ENCODE measurements around the gene CCNT2. TPM values are rescaled to one million over a fixed set of nuclear protein-coding genes. Genes with fewer than 3 reads are reported as not detected.
"Not testable (repeated sequence)": the region's sequence is repeated elsewhere in the genome, so short reads cannot be mapped to it uniquely, and the experiment has no call there.

Gene CCNT2
- total RNA-seq, 4 donors from 2014 or later: 53.2 to 152 (median 84.9) TPM

DNA sequence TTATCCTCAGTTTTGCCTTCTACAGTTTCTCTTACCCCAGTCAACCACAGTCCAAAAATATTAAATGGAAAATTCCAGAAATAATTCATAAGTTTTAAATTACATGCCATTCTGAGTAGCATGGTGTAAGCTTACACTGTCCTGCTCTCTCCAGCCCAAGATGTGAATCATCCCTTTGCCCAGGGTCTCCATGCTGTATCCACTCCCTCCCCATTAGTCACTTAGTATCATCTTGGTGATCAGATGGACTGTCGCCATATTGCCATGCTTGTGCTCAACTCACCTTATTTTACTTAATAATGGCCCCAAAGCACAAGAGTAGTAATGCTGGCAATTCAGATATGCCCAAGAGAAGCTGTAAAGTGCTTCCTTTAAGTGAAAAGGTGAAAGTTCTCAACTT, 18.5 kb upstream of the CCNT2 start:
- Histone ChIP-seq H3K9me3 (no peaks in the 10 kb centered on the region), H3K4me3 (no peak overlapping the region), H3K4me1 (no peaks in the 10 kb centered on the region), H3K27ac (no peak overlapping the region), H3K27me3 (no peaks in the 10 kb centered on the region), H3K36me3 (no peaks in the 10 kb centered on the region)
- intact Hi-C loops (cut with DNase I; ENCODE audit: low total_unique reads): no loop called here
- no peak for DNase-seq
- TF ChIP-seq POLR2A (IDR thresholded peaks at IDR 0.05): no peak
- TF ChIP-seq, protein P1, sequence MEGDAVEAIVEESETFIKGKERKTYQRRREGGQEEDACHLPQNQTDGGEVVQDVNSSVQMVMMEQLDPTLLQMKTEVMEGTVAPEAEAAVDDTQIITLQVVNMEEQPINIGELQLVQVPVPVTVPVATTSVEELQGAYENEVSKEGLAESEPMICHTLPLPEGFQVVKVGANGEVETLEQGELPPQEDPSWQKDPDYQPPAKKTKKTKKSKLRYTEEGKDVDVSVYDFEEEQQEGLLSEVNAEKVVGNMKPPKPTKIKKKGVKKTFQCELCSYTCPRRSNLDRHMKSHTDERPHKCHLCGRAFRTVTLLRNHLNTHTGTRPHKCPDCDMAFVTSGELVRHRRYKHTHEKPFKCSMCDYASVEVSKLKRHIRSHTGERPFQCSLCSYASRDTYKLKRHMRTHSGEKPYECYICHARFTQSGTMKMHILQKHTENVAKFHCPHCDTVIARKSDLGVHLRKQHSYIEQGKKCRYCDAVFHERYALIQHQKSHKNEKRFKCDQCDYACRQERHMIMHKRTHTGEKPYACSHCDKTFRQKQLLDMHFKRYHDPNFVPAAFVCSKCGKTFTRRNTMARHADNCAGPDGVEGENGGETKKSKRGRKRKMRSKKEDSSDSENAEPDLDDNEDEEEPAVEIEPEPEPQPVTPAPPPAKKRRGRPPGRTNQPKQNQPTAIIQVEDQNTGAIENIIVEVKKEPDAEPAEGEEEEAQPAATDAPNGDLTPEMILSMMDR (IDR thresholded peaks at IDR 0.05): no peak

DNA sequence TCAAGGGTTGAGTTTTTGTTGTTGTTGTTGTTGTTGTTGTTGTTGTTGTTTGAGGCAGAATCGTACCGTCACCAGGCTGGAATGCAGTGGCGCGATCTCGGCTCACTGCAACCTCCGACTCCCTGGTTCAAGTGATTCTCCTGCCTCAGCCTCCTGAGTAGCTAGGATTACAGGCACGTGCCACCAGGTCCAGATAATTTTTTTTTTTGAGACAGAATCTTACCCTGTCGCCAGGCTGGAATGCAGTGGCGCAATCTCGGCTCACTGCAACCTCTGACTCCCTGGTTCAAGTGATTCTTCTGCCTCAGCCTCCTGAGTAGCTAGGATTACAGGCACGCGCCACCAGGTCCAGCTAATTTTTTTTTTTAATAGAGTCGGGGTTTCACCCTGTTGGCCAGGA, 14.9 kb upstream of the CCNT2 start:
- H3K4me3 ChIP-seq; H3K27me3 ChIP-seq; DNase-seq; H3K4me1 ChIP-seq; H3K9me3 ChIP-seq; H3K27ac ChIP-seq; intact Hi-C loops (cut with DNase I; ENCODE audit: low total_unique reads); H3K36me3 ChIP-seq: not testable (repeated sequence)

DNA sequence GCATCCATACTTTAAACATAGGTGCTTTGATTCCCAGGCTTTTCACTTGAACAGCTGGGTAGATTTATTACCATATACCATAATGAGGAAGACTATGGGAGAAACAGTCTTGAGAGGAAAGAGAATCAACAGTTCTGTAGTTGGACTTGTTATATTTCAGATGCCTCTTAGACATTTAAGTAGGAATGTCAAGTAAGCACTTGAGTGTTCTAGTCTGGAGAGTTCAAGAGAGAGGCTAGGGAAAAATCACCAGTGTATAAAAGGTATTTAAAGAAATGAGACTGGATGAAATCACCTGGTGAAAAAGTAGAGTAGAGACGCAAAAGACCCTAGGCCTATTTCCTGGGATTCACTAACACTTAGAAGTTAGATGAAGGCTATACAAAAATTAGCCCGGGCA, 13.5 kb upstream of the CCNT2 start:
- TF ChIP-seq POLR2A (IDR thresholded peaks at IDR 0.05): no peak
- TF ChIP-seq, protein P1 (IDR thresholded peaks at IDR 0.05): no peak
- Histone ChIP-seq H3K27me3 (no peaks in the 10 kb centered on the region), H3K4me1 (no peaks in the 10 kb centered on the region), H3K4me3 (no peak overlapping the region), H3K9me3 (no peaks in the 10 kb centered on the region), H3K36me3 (no peaks in the 10 kb centered on the region), H3K27ac (no peak overlapping the region)
- no peak for DNase-seq
- intact Hi-C loops (cut with DNase I; ENCODE audit: low total_unique reads): no loop called here

DNA sequence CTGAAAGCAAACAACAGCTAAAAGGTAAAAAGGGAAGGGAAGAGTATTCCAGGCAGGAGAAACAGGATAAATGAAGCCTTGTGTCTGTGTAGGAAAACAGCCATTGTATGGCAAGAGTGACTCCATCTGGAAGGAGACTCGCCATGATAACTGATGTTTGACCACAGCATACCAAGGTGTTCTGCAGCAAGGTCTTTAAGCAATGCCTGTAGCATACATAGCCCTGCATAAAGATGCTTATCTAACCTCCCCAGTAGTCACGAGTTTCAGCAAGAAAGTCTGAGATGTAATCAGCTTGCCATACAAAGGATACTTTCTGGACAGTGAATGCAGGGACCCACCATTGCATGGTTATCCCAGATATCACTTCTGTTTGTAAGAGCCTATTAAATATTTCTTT, 11.9 kb upstream of the CCNT2 start:
- Histone ChIP-seq H3K36me3 (no peaks in the 10 kb centered on the region), H3K4me3 (no peak overlapping the region), H3K4me1 (no peaks in the 10 kb centered on the region), H3K27ac (no peak overlapping the region), H3K9me3 (no peaks in the 10 kb centered on the region), H3K27me3 (no peaks in the 10 kb centered on the region)
- no peak for TF ChIP-seq POLR2A (IDR thresholded peaks at IDR 0.05)
- TF ChIP-seq, protein P1 (IDR thresholded peaks at IDR 0.05): no peak
- DNase-seq: no peak
- intact Hi-C loops (cut with DNase I; ENCODE audit: low total_unique reads): no loop called here

DNA sequence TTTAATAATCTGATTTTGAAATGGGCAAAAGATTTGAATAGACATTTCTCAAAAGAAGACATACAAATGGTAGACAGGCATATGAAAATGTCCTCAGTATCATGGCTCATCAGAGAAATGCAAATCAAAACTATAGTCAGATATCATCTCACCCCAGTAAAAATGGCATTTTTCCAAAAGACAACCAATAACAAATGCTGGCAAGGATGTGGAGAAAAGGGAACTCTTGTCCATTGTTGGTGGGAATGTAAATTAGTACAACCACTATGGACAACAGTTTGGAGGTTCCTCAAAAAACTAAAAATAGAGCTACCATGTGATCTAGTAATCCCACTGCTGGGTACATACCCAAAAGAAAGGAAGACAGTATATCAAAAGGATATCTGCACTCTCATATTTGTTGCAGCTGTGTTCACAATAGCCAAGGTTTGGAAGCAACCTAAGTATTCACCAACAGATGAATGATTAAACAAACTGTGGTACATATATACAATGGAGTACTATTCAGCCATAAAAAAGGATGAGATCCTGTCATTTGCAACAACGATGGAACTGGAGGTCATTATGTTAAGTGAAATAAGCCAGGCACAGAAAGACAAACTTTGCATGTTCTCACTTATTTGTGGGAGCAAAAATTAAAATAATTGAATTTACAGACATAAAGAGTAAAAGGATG, 11.0 kb upstream of the CCNT2 start:
- H3K4me3 ChIP-seq; H3K9me3 ChIP-seq; DNase-seq; H3K36me3 ChIP-seq; H3K4me1 ChIP-seq; H3K27ac ChIP-seq; H3K27me3 ChIP-seq; intact Hi-C loops (cut with DNase I; ENCODE audit: low total_unique reads): not testable (repeated sequence)

DNA sequence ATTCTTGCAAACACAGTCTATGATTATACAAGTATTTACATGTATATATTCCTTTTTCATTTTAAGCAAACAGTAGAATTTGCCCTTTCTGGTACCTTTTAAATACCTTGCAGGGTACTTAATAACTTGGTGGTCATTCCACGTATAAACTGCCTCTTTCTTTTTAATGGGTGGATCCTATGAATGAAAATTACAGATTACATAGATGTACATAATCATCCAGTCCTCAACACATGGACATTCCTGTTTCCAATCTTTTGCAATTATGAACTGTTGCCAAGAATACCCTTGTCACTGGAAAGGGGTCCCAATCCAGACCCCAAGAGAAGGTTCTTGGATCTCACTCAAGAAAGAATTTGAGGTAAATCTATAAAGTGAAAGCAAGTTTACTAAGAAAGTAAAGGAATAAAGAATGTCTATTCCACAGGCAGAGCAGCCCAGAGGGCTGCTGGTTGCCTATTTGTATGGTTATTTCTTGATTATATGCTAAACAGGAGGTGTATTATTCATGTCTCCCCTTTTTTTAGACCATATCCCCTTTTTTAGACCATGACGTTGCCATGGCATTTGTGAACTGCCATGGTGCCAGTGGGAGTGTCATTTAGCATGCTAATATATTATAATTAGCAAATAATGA, 7.7 kb upstream of the CCNT2 start:
- no peak for DNase-seq
- intact Hi-C loops (cut with DNase I; ENCODE audit: low total_unique reads): no loop called here
- TF ChIP-seq, protein P1 (IDR thresholded peaks at IDR 0.05): no peak
- no peak for TF ChIP-seq POLR2A (IDR thresholded peaks at IDR 0.05)
- Histone ChIP-seq H3K4me1 (no peaks in the 10 kb centered on the region), H3K27ac (no peak overlapping the region), H3K4me3 (no peak overlapping the region), H3K36me3 (no peaks in the 10 kb centered on the region), H3K27me3 (no peaks in the 10 kb centered on the region), H3K9me3 (no peaks in the 10 kb centered on the region)

All from uterus (tissue), 4 donors.